Keratinocyte (primary cell): ENCODE data around the gene FAIM2.

Experiments
- EZH2 ChIP-seq: IDR thresholded peaks from one replicate; pipeline ENCODE4 v1.6.1; 2012; ENCODE audit warnings: inconsistent platforms, mild to moderate bottlenecking, low read length, moderate library complexity
- TF ChIP-seq, protein P1 (sequence below), 3 experiments: IDR thresholded peaks in 1 of 3; conservative IDR thresholded peaks in 1 of 3; optimal IDR thresholded peaks in 1 of 3; 2 replicates in 2 of 3; 3 replicates in 1 of 3; pipeline versions ENCODE3 to v1.5.1; 2011; ENCODE audit warnings: low read length in 3 of 3, mild to moderate bottlenecking in 3 of 3, moderate library complexity in 2 of 3, control low read depth in 1 of 3, inconsistent platforms in 1 of 3; ENCODE audit not compliant: insufficient read depth in 2 of 3; ENCODE audit errors: extremely low read depth in 1 of 3

DNA sequence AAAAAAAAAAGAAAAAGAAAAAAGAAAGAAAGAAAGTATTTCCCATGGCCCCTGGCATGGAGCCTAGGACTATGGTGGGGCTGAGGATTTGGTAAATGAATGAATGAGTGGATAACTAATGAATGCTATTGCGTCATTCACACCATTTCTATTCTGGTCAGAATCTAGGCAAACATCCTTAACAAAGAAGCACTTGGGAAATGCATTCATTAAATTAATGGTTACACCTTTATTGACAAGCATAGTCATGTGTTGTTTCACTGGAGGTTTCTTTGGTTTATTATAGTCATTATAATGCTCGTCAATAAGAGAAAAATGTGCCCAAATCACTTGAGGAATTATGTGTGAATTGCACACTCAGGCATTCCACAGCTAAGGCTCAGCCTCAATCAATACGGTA is 33.2 kb upstream of the FAIM2 start:
- TF ChIP-seq, protein P1, sequence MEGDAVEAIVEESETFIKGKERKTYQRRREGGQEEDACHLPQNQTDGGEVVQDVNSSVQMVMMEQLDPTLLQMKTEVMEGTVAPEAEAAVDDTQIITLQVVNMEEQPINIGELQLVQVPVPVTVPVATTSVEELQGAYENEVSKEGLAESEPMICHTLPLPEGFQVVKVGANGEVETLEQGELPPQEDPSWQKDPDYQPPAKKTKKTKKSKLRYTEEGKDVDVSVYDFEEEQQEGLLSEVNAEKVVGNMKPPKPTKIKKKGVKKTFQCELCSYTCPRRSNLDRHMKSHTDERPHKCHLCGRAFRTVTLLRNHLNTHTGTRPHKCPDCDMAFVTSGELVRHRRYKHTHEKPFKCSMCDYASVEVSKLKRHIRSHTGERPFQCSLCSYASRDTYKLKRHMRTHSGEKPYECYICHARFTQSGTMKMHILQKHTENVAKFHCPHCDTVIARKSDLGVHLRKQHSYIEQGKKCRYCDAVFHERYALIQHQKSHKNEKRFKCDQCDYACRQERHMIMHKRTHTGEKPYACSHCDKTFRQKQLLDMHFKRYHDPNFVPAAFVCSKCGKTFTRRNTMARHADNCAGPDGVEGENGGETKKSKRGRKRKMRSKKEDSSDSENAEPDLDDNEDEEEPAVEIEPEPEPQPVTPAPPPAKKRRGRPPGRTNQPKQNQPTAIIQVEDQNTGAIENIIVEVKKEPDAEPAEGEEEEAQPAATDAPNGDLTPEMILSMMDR (optimal IDR thresholded peaks at IDR 0.05 in 1 of 3, IDR thresholded peaks at IDR 0.05 in 1 of 3, conservative IDR thresholded peaks at IDR 0.05 in 1 of 3; ENCODE audit: extremely low read depth in 1 of 3, insufficient read depth in 2 of 3, low read length in 3 of 3), result no peak
- TF ChIP-seq EZH2, result no peak
